Mesothelial cell of epicardium (in vitro differentiated cells): ENCODE results near the gene SMNDC1. TPM values are rescaled to one million over a fixed set of nuclear protein-coding genes. Genes with fewer than 3 reads are reported as not detected.
A peak's percentile ranks its signal among the peaks of the same experiment; 100 is the strongest.
"Not testable (repeated sequence)": the region's sequence is repeated elsewhere in the genome, so short reads cannot be mapped to it uniquely, and the experiment has no call there.

Experiments used
- DNase-seq, 2 experiments: peaks; one replicate each; pipeline ENCODE4 v3.0.0; 2021; ENCODE audit warnings: low spot score in 2 of 2; ENCODE audit not compliant: unreplicated experiment in 2 of 2
- H3K27ac Mint-ChIP-seq: 2 replicates; pipeline ENCODE4 v1.8.0; 2021; ENCODE audit warnings: mixed read lengths
- H3K27me3 Mint-ChIP-seq: 2 replicates; pipeline ENCODE4 v1.8.0; 2021; ENCODE audit warnings: low read depth, mixed read lengths
- H3K36me3 Mint-ChIP-seq: 2 replicates; pipeline ENCODE4 v1.8.0; 2021; ENCODE audit warnings: mixed read lengths
- H3K4me1 Mint-ChIP-seq: 2 replicates; pipeline ENCODE4 v1.8.0; 2021; ENCODE audit warnings: mixed read lengths
- H3K4me3 Mint-ChIP-seq: 2 replicates; pipeline ENCODE4 v1.8.0; 2021; ENCODE audit warnings: mild to moderate bottlenecking, moderate library complexity, mixed read lengths
- H3K9me3 Mint-ChIP-seq: 2 replicates; pipeline ENCODE4 v1.8.0; 2021; ENCODE audit warnings: mixed read lengths
- CTCF ChIP-seq: fragments of 200-600 bp; sonication (generic); IDR thresholded peaks from one replicate; pipeline ENCODE4 v1.5.0; 2021; ENCODE audit warnings: antibody characterized with exemption; ENCODE audit not compliant: unreplicated experiment
- total RNA-seq: library from RNA; stranded (reverse); gene quantifications from 3 replicates; pipeline ENCODE4 v1.2.1, GENCODE V29; 2021

SMNDC1 gene
- total RNA-seq, 1 donor from 2014 or later: 38.5 TPM

GRCh38 chr10:110274072-110274627 lies 30.6 kb downstream of the SMNDC1 start:
- H3K9me3 Mint-ChIP-seq: no peaks in the 10 kb centered on the region
- no peak for TF ChIP-seq CTCF
- H3K36me3 Mint-ChIP-seq: no peaks in the 10 kb centered on the region
- H3K4me1 Mint-ChIP-seq: peaks cover 27% of the 10 kb centered on the region
- H3K4me3 Mint-ChIP-seq: no peak overlapping the region
- DNase-seq: no peak
- H3K27me3 Mint-ChIP-seq: no peaks in the 10 kb centered on the region
- H3K27ac Mint-ChIP-seq: no peak overlapping the region

GRCh38 chr10:110273474-110273873 lies 31.2 kb downstream of the SMNDC1 start:
- no peak for TF ChIP-seq CTCF
- Mint-ChIP-seq H3K4me1 (peaks cover 24% of the 10 kb centered on the region), H3K36me3 (no peaks in the 10 kb centered on the region), H3K4me3 (no peak overlapping the region), H3K27ac (no peak overlapping the region), H3K27me3 (no peaks in the 10 kb centered on the region), H3K9me3 (no peaks in the 10 kb centered on the region)
- no peak for DNase-seq

- not testable (repeated sequence) for H3K36me3 Mint-ChIP-seq, H3K27me3 Mint-ChIP-seq, H3K4me3 Mint-ChIP-seq, H3K27ac Mint-ChIP-seq, H3K9me3 Mint-ChIP-seq, DNase-seq
- peaks cover 22% of the 10 kb centered on the region for H3K4me1 Mint-ChIP-seq
Measured at GRCh38 chr10:110272995-110273394, 31.7 kb downstream of the SMNDC1 start.

- Mint-ChIP-seq H3K4me1 (peaks cover 22% of the 10 kb centered on the region), H3K36me3 (no peaks in the 10 kb centered on the region), H3K27ac (peak overlapping the region; percentile 41), H3K27me3 (no peaks in the 10 kb centered on the region), H3K4me3 (no peak overlapping the region), H3K9me3 (no peaks in the 10 kb centered on the region)
- TF ChIP-seq CTCF: no peak
- DNase-seq: no peak
Measured at GRCh38 chr10:110269374-110270318, 35.1 kb downstream of the SMNDC1 start.

GRCh38 chr10:110268971-110269370 lies 35.7 kb downstream of the SMNDC1 start:
- Mint-ChIP-seq H3K4me1 (peaks cover 22% of the 10 kb centered on the region), H3K9me3 (no peaks in the 10 kb centered on the region), H3K36me3 (no peaks in the 10 kb centered on the region), H3K4me3 (no peak overlapping the region), H3K27ac (no peak overlapping the region), H3K27me3 (no peaks in the 10 kb centered on the region)
- no peak for TF ChIP-seq CTCF
- DNase-seq: no peak

GRCh38 chr10:110268442-110268841 lies 36.3 kb downstream of the SMNDC1 start:
- H3K9me3 Mint-ChIP-seq: no peaks in the 10 kb centered on the region
- no peak for DNase-seq
- H3K27ac Mint-ChIP-seq: no peak overlapping the region

More at GRCh38 chr10:110268442-110268841, 36.3 kb downstream of the SMNDC1 start:
- H3K4me3 Mint-ChIP-seq: no peak overlapping the region
- H3K4me1 Mint-ChIP-seq: peaks cover 16% of the 10 kb centered on the region
- no peak for TF ChIP-seq CTCF
- H3K36me3 Mint-ChIP-seq: no peaks in the 10 kb centered on the region
- no peaks in the 10 kb centered on the region for H3K27me3 Mint-ChIP-seq
